ENCODE data around the gene KRTAP4-16. TPM values are rescaled to one million over a fixed set of nuclear protein-coding genes. Genes with fewer than 3 reads are reported as not detected.

Gene KRTAP4-16
- total and polyA plus RNA-seq, 2 of the 8 experiments (the other 6 are each of a cell fraction or from before 2014, with no cell fraction given) = not detected

DNA sequence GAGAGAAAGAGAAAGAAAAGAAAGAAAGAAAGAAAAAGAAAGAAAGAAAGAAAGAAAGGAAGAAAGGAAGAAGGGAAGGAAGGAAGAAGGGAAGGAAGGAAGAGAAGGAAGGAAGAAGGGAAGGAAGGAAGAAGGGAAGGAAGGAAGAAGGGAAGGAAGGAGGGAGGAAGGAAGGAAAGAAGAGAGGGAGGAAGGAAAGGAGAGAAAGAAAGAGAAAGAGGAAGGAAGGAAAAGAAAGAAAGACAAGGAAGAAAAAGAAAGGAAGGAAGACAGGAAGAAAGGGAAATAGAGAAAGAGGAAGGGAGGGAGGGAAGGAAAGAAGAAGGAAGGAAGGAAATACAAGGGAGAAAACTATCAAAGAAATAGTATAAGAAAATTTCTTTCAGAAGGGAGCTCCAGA lies 25.2 kb downstream of the KRTAP4-16 start (continued):
- TF ChIP-seq, protein P1, sequence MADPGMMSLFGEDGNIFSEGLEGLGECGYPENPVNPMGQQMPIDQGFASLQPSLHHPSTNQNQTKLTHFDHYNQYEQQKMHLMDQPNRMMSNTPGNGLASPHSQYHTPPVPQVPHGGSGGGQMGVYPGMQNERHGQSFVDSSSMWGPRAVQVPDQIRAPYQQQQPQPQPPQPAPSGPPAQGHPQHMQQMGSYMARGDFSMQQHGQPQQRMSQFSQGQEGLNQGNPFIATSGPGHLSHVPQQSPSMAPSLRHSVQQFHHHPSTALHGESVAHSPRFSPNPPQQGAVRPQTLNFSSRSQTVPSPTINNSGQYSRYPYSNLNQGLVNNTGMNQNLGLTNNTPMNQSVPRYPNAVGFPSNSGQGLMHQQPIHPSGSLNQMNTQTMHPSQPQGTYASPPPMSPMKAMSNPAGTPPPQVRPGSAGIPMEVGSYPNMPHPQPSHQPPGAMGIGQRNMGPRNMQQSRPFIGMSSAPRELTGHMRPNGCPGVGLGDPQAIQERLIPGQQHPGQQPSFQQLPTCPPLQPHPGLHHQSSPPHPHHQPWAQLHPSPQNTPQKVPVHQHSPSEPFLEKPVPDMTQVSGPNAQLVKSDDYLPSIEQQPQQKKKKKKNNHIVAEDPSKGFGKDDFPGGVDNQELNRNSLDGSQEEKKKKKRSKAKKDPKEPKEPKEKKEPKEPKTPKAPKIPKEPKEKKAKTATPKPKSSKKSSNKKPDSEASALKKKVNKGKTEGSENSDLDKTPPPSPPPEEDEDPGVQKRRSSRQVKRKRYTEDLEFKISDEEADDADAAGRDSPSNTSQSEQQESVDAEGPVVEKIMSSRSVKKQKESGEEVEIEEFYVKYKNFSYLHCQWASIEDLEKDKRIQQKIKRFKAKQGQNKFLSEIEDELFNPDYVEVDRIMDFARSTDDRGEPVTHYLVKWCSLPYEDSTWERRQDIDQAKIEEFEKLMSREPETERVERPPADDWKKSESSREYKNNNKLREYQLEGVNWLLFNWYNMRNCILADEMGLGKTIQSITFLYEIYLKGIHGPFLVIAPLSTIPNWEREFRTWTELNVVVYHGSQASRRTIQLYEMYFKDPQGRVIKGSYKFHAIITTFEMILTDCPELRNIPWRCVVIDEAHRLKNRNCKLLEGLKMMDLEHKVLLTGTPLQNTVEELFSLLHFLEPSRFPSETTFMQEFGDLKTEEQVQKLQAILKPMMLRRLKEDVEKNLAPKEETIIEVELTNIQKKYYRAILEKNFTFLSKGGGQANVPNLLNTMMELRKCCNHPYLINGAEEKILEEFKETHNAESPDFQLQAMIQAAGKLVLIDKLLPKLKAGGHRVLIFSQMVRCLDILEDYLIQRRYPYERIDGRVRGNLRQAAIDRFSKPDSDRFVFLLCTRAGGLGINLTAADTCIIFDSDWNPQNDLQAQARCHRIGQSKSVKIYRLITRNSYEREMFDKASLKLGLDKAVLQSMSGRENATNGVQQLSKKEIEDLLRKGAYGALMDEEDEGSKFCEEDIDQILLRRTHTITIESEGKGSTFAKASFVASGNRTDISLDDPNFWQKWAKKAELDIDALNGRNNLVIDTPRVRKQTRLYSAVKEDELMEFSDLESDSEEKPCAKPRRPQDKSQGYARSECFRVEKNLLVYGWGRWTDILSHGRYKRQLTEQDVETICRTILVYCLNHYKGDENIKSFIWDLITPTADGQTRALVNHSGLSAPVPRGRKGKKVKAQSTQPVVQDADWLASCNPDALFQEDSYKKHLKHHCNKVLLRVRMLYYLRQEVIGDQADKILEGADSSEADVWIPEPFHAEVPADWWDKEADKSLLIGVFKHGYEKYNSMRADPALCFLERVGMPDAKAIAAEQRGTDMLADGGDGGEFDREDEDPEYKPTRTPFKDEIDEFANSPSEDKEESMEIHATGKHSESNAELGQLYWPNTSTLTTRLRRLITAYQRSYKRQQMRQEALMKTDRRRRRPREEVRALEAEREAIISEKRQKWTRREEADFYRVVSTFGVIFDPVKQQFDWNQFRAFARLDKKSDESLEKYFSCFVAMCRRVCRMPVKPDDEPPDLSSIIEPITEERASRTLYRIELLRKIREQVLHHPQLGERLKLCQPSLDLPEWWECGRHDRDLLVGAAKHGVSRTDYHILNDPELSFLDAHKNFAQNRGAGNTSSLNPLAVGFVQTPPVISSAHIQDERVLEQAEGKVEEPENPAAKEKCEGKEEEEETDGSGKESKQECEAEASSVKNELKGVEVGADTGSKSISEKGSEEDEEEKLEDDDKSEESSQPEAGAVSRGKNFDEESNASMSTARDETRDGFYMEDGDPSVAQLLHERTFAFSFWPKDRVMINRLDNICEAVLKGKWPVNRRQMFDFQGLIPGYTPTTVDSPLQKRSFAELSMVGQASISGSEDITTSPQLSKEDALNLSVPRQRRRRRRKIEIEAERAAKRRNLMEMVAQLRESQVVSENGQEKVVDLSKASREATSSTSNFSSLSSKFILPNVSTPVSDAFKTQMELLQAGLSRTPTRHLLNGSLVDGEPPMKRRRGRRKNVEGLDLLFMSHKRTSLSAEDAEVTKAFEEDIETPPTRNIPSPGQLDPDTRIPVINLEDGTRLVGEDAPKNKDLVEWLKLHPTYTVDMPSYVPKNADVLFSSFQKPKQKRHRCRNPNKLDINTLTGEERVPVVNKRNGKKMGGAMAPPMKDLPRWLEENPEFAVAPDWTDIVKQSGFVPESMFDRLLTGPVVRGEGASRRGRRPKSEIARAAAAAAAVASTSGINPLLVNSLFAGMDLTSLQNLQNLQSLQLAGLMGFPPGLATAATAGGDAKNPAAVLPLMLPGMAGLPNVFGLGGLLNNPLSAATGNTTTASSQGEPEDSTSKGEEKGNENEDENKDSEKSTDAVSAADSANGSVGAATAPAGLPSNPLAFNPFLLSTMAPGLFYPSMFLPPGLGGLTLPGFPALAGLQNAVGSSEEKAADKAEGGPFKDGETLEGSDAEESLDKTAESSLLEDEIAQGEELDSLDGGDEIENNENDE (IDR thresholded peaks at IDR 0.05; ENCODE audit: insufficient replicate concordance, low read length) = no peak
- no peak for TF ChIP-seq BRCA1 (IDR thresholded peaks at IDR 0.05; ENCODE audit: low read depth, low read length)
- no peak for TF ChIP-seq HDAC2 (IDR thresholded peaks at IDR 0.05; ENCODE audit: borderline replicate concordance in 1 of 2, low read depth in 2 of 2, low read length in 2 of 2)
- TF ChIP-seq SP4 (IDR thresholded peaks at IDR 0.05; ENCODE audit: low read length) = no peak
- no peak for TF ChIP-seq BCL11A (IDR thresholded peaks at IDR 0.05; ENCODE audit: low read depth in 2 of 2, low read length in 2 of 2)
